GM12878 (cell line): ENCODE measurements around the gene NDE1. TPM values are rescaled to one million over a fixed set of nuclear protein-coding genes. Genes with fewer than 3 reads are reported as not detected.

ENCODE experiments used
- ATF2 ChIP-seq: IDR thresholded peaks from 2 replicates; pipeline ENCODE4 v1.6.1; 2012; ENCODE audit warnings: low read length, inconsistent platforms
- BCL11A ChIP-seq: IDR thresholded peaks from 2 replicates; pipeline ENCODE4 v1.6.1; 2011; ENCODE audit warnings: low read depth, low read length
- CBFB ChIP-seq: IDR thresholded peaks from 2 replicates; pipeline ENCODE4 v1.6.1; 2016; ENCODE audit warnings: antibody characterized with exemption, low read depth
- CHD1 ChIP-seq: IDR thresholded peaks from 2 replicates; pipeline ENCODE4 v1.6.1; 2012; ENCODE audit warnings: low read depth, low read length, improper control_type of control experiment
- CREM ChIP-seq: IDR thresholded peaks from 2 replicates; pipeline ENCODE4 v1.6.1; 2014; ENCODE audit warnings: antibody characterized with exemption, low read depth
- CUX1 ChIP-seq: IDR thresholded peaks from 2 replicates; pipeline ENCODE4 v1.6.1; 2012; ENCODE audit warnings: improper control_type of control experiment, low read depth, low read length; ENCODE audit not compliant: insufficient replicate concordance
- DPF2 ChIP-seq: fragments of 450-650 bp; IDR thresholded peaks from 2 replicates; pipeline ENCODE4 v1.6.1; 2017; ENCODE audit warnings: mild to moderate bottlenecking
- ELK1 ChIP-seq: IDR thresholded peaks from 2 replicates; pipeline ENCODE4 v1.6.1; 2012; ENCODE audit warnings: low read depth, low read length, improper control_type of control experiment
- HDAC2 ChIP-seq: fragments of 200-600 bp; sonication (generic); IDR thresholded peaks from 2 replicates; pipeline ENCODE4 v1.6.1; 2017
- JUND ChIP-seq: IDR thresholded peaks from 2 replicates; pipeline ENCODE4 v1.6.1; 2012; ENCODE audit warnings: low read depth, mild to moderate bottlenecking, low read length, improper control_type of control experiment, moderate library complexity
- MTA2 ChIP-seq: fragments of 450-650 bp; IDR thresholded peaks from 2 replicates; pipeline ENCODE4 v1.6.1; 2016; ENCODE audit warnings: low read depth, mild to moderate bottlenecking, moderate library complexity
- POU2F2 ChIP-seq: IDR thresholded peaks from 3 replicates; pipeline ENCODE4 v1.6.1; 2011; ENCODE audit warnings: low read depth, mild to moderate bottlenecking, low read length, borderline replicate concordance
- SIN3A ChIP-seq: IDR thresholded peaks from 2 replicates; pipeline ENCODE4 v1.6.1; 2012; ENCODE audit warnings: low read depth, low read length, improper control_type of control experiment
- SMAD5 ChIP-seq: IDR thresholded peaks from 2 replicates; pipeline ENCODE4 v1.6.1; 2016; ENCODE audit warnings: antibody characterized with exemption, low read depth
- SMARCA5 ChIP-seq: fragments of 450-650 bp; IDR thresholded peaks from 2 replicates; pipeline ENCODE4 v1.6.1; 2017; ENCODE audit warnings: mild to moderate bottlenecking
- SRF ChIP-seq, 2 experiments: IDR thresholded peaks; 2 replicates each; pipeline ENCODE4 v1.6.1; 2011; ENCODE audit warnings: low read depth in 2 of 2, low read length in 2 of 2, mild to moderate bottlenecking in 1 of 2, moderate library complexity in 1 of 2
- STAT1 ChIP-seq: fragments of 450-650 bp; conservative IDR thresholded peaks from 2 replicates; pipeline ENCODE4 v1.6.1; 2014; ENCODE audit warnings: antibody characterized with exemption, mild to moderate bottlenecking
- ZBED1 ChIP-seq: IDR thresholded peaks from 2 replicates; pipeline ENCODE4 v1.6.1; 2016; ENCODE audit warnings: borderline replicate concordance
- ZBTB40 ChIP-seq: fragments of 450-650 bp; IDR thresholded peaks from 2 replicates; pipeline ENCODE4 v1.6.1; 2016; ENCODE audit warnings: mild to moderate bottlenecking, moderate library complexity, borderline replicate concordance
- ZNF622 ChIP-seq: fragments of 450-650 bp; IDR thresholded peaks from 2 replicates; pipeline ENCODE4 v1.6.1; 2017; ENCODE audit warnings: mild to moderate bottlenecking, inconsistent platforms
- ZZZ3 ChIP-seq: IDR thresholded peaks from 2 replicates; pipeline ENCODE4 v1.6.1; 2011; ENCODE audit warnings: low read depth; ENCODE audit not compliant: control insufficient read depth, insufficient read length
- polyA plus RNA-seq, 11 experiments: library from polyadenylated mRNA; depleted of rRNA in 4 of 11; unstranded in 6 of 11; stranded (reverse) in 5 of 11; fragments of >200 nt; fragmentation: Nextera tagmentation in 4 of 11; fragmentation: Illumina TruSeq in 1 of 11; extraction: Ambion mirVana in 4 of 11; extraction: Trizol in 1 of 11; gene quantifications; 1 replicate in 1 of 11; 2 replicates in 10 of 11; pipeline versions ENCODE4 v1.2.1 to v1.2.3, GENCODE V29; 2011 to 2016; ENCODE audit warnings: inconsistent platforms in 2 of 11, missing spikeins in 2 of 11, low read depth in 1 of 11
- total RNA-seq, 4 experiments: library from RNA; depleted of rRNA in 3 of 4; stranded (reverse); fragments of >200 nt in 3 of 4; fragmentation: Illumina TruSeq in 1 of 4; extraction: Trizol in 1 of 4; gene quantifications; 2 replicates each; pipeline versions ENCODE4 v1.2.1 to v1.2.3, GENCODE V29; 2013 to 2021

Gene NDE1
- total and polyA plus RNA-seq, 10 of the 15 experiments (the other 5 are each of a cell fraction or from before 2014, with no cell fraction given): 5.7 to 148 (median 87.8) TPM

- TF ChIP-seq ELK1 (no peak), CHD1 (no peak), MTA2 (peak; percentile 57), ZBED1 (no peak), ATF2 (peak; percentile 48; the same call in 1 of the 2 replicates), ZNF622 (no peak), POU2F2 (no peak), STAT1 (no peak), DPF2 (peak; percentile 17; the same call in 1 of the 2 replicates), HDAC2 (no peak), SRF (IDR thresholded peaks at IDR 0.05; ENCODE audit: low read depth in 2 of 2, low read length in 2 of 2) (no peak), SIN3A (no peak), CREM (no peak), CUX1 (no peak), JUND (no peak), CBFB (peak; percentile 62; the same call in 1 of the 2 replicates), ZZZ3 (no peak), ZBTB40 (0 out of 2 replicates have a peak, but pooled peaks have one; percentile 20), BCL11A (no peak), SMAD5 (no peak), SMARCA5 (no peak)
These were observed 13.6 kb upstream of the NDE1 start (continued) for GRCh38 chr16:15636392-15636873.
